Spleen (tissue), 7 donors: Measurements from ENCODE around the gene ERVMER34-1.

Source experiments
- CTCF ChIP-seq, 11 experiments: fragments of 200-600 bp in 7 of 11; fragments of 450-650 bp in 4 of 11; sonication (generic) in 4 of 11; IDR thresholded peaks in 8 of 11; conservative IDR thresholded peaks in 3 of 11; 1 replicate in 7 of 11; 2 replicates in 4 of 11; pipeline versions ENCODE4 v1.4.0 to v1.8.0; 2016 to 2021; ENCODE audit warnings: antibody characterized with exemption in 11 of 11, inconsistent platforms in 4 of 11, mild to moderate bottlenecking in 1 of 11
- POLR2AphosphoS5 ChIP-seq, 3 donors: sonication (generic); formaldehyde crosslinking; IDR thresholded peaks; one replicate each; pipeline ENCODE4 v1.5.1; 2017; ENCODE audit warnings: antibody characterized with exemption in 3 of 3
- donor health status: DM: no; HTN: no; CAD: no; lungs with moderate emphysema.
- donor health status: DM: no; HTN: no; CAD: no.
- donor health status: DM: no; HTN: no; CAD: no.

GRCh38 chr4:52750819-52751486 is at the start of gene ERVMER34-1:
- peak in 1 of 3 donors; percentile 12 for TF ChIP-seq POLR2AphosphoS5 (IDR thresholded peaks at IDR 0.05)
- no peak for TF ChIP-seq CTCF (IDR thresholded peaks at IDR 0.05 in 8 of 11, conservative IDR thresholded peaks at IDR 0.05 in 3 of 11)
